WI38 (cell line): ENCODE data around the gene EXOC4.

Experiments used
- H3K4me3 ChIP-seq: 2 replicates; pipeline ENCODE4 v1.5.1; 2011; ENCODE audit warnings: low read depth, mild to moderate bottlenecking, control low read depth, low read length
- CTCF ChIP-seq: IDR thresholded peaks from 2 replicates; pipeline ENCODE4 v1.5.1; 2012; ENCODE audit warnings: low read depth, mild to moderate bottlenecking, control low read depth, low read length

The EXOC4 gene

GRCh38 chr7:133429371-133429770 is 176.5 kb downstream of the EXOC4 start:
- no peak overlapping the region for H3K4me3 ChIP-seq
- no peak for TF ChIP-seq CTCF

- no peak for TF ChIP-seq CTCF
- H3K4me3 ChIP-seq: no peak overlapping the region
These were observed 178.4 kb downstream of the EXOC4 start for GRCh38 chr7:133431134-133431724.

DNA sequence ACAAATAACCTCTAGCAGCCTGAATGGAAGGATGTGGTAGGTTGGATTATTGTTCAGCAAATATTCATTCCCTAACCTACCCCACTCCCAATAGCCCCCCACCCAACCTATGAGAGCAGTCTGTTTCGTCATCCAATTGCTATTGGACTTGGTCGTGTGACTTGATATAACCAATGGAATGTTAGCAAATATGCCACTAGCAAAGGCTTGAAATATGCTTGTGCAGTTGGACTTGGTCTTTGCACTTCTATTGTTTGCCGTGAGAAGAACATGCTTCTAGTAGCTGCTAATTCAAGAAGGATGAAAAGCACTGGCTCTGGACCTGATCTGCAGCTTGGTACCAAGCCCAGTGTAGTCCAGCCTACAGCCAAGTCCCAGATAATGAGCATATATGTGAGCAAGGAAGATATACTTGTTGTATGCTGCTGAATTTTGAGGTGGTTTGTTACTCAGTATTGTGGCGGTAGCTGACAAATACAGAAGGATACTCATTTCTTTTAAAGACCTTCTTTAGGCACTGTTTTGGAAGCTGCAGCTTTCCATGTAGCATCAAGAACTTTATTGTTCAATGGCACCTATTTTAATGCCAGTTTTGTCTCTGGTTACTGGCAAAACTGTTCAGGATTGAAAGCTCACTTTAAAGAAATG is 180.4 kb downstream of the EXOC4 start:
- H3K4me3 ChIP-seq: no peak overlapping the region
- no peak for TF ChIP-seq CTCF

DNA sequence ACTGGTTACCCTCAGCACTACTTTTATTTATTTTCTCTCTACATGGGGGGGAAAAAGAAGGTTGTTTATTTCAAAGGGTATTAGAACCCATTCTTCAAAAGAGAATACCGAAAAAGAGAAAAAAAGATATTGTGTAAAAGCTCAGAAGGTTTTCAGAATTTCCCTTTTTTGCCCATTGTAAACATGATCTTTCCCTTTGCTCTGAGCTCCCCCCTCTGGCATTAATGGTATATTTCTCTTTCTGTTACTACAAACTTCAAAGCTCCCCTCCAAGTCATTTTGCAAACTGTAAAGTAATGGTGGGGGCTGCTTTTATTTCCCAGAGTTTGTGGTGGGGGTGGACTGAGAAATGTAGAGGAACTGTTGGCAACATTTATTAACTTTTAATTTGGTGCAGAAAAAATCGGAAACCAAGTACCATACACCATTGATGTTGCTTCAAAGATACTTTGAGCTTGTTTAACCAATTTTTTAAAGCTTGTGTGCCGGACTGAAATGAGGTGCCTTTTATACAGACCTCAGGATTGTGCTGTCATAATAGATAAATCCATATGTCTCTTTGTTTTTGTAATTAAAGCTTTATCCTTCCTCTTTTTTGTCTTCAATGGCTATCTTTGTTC is 181.5 kb downstream of the EXOC4 start:
- TF ChIP-seq CTCF: peak; percentile 38; the same call in 1 of the 2 replicates
- no peak overlapping the region for H3K4me3 ChIP-seq

DNA sequence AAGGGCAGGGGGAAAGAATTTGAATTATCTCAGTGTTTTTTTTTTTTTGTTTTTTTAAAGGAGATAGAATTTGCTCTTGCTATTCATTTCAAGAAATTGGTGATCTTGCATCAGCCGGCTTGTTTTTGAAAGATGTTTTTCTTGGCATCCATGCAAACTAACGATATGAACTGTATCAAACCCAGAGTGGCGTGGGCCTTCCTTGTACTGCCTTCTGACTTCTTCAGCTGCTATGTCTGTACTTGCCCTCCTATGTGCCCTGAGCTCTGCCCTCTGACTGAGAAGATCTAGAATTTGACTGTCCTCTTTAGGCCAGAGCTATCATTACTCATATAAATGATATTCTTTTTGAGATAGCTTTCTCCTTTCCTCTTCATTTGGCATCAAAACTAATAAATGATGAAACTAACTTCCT is 183.1 kb downstream of the EXOC4 start:
- no peak overlapping the region for H3K4me3 ChIP-seq
- TF ChIP-seq CTCF: no peak

DNA sequence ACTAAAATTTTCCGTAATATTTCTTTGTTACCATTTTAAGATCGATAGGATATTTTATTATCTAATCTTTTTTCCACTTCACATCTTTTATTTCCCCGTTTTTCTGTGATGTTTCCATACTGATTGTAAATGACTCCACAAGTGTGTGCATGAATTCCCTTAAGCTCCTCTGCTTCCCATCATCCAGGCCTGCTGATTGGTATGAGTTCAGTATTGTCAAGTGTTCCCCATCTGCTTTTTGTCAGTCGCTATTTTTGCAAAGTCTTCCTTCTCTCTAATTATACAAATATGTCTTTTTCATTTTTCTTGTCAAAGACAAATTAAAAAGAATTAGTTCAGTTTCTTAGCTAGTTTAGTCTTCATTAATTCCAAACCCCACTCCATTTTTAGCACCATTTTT is 184.7 kb downstream of the EXOC4 start:
- H3K4me3 ChIP-seq: no peak overlapping the region
- no peak for TF ChIP-seq CTCF

GRCh38 chr7:133442818-133443217 is 189.9 kb downstream of the EXOC4 start:
- TF ChIP-seq CTCF: no peak
- H3K4me3 ChIP-seq: no peak overlapping the region
